NCI-H510A treated with DMSO at 0.1 percent for 48 hours (cell line): ENCODE results near the gene ARPP21.

ENCODE experiments used
- DNase-seq: peaks from one replicate; lab custom pipeline; 2025; lab: John Stamatoyannopoulos, UW

The ARPP21 gene

DNA sequence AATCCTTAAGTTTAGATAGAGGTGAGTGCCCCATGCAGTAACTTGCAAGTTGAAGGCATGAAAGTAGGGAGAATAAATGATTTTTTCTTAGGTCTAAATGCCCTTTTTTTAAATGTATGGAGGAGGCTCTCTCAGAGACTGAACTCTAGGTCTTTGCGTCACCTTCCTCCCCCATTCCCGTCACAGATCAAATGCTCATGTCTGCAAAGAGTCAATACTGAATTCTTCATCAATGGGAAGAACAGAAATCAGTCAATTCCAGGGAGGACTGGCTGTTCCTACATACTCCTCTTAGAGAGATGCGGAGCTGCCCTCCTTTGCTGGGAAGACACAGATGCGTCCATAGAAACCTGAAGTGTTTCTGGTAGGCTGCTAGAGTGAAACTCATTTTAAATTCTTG lies 98.2 kb downstream of the ARPP21 start:
- no peak for DNase-seq

DNA sequence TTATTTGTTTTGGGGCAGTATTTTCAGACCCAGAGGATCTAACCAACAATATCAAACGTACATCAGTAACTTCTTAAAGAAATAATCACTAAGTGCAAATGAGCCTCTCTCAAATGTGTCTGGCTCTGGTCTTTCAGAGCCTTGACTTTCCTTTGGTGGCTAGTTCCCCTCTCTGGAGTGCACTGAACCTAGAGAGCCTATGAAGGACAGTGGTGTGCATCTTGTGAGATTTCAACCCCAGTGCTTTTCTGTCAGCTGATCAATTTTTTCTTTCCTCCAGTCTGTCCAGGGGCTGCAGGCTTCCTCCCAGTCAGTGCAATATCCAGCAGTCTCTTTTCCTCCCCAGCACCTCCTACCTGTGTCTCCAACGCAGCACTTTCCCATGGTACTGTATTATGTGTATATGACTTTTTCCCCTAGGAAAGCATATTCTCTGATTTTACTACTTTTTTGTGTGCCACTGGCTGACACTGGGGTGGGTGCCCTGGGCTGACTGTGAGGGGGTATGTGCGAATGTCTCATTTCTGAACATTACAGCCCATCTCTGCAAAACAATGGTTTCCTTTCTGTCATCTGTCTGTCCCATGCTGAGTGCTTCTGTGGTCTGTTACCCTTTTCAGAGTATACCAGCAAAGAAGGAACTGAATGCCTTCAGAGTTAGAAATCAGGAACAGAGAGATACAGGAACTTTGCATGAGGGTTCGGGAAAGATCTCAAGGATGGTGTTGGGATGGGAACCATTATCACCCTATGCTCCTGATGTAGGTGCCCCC lies 98.8 kb downstream of the ARPP21 start:
- no peak for DNase-seq

DNA sequence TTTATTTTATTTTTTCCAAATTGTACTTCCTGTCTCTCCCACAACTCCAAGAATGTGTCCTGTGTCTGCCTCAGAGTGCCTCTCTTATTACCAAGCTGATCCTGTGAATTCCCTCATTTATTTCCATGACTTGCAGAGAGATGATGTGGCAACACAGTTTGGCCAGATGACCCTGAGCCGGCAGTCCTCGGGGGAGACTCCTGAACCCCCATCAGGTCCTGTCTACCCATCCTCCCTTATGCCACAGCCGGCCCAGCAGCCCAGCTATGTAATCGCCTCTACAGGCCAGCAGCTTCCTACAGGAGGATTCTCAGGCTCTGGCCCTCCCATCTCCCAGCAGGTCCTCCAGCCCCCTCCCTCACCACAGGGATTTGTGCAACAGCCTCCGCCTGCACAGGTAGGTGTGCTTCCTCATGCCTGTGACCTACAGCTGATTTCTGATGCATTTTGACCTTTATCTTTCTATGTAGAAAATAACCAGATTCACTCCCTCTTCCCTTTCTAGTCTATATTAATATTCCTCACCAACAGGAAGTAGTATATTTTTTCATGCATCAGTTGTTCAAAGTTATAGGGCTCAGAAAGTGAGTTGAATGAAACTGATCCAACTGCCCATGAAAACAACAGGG lies 100.0 kb downstream of the ARPP21 start:
- no peak for DNase-seq

DNA sequence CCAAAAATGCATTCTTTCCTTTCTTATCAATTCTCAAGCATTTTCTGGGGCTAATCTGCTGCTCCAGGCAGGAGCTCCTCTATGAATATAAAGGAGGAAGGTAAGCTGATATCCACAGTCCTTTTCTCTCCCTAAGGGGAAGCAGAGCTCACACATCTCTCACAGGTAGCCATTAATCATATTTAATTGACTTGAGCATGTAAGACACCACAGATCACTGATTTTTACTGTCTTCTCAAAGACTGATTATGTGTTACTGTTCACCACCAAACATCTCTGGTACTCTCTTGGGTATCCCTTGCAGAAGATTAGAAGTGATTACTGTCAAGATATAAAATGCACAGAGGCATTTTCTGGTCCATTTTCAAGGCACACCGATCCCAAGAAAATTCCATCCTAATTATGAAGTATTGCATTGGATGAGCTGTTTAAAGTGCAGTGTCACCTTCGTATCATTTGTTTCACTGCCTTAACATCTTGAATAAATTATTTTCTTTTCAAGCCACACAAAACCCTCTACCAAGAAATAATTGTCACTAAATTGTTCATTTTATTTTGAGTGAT lies 100.7 kb downstream of the ARPP21 start:
- peak; percentile 5 for DNase-seq

DNA sequence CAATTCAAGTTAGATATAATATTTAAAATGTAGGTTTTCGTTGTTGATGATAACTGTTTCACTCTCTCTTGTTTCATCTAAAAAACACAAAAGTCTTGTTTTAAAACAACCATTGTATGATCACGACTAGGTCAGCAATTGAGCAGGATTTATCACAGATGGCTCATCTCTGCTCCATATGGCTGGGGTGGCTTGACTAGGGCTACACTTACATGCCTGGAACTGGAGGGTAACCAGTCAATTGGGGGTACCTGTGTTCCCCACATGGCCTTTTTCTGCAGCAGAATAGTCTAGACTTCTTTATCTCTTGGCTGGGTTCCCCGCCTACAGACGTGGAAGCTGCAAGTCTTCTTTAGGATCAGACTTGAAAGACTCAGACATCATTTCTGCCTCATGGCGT lies 103.9 kb downstream of the ARPP21 start:
- DNase-seq = no peak

DNA sequence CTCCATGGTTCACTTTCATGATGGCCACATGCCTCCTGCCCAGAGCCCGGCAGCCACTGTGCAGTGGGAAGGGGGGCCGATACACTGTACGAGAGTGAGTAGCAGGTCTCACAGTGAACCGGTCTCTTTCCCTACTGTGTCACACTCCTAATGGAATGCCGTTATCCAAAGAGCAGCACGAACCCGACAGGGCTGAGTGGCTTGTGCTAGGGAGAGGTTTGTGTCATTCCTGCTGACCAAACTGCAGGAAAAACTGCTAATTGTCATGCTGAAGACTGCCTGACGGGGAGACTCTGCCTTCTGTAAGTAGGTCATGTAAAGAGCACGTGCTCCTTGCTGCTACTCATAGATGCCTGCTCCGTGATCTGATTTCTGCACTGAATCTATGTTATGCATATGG lies 105.1 kb downstream of the ARPP21 start:
- DNase-seq = no peak

DNA sequence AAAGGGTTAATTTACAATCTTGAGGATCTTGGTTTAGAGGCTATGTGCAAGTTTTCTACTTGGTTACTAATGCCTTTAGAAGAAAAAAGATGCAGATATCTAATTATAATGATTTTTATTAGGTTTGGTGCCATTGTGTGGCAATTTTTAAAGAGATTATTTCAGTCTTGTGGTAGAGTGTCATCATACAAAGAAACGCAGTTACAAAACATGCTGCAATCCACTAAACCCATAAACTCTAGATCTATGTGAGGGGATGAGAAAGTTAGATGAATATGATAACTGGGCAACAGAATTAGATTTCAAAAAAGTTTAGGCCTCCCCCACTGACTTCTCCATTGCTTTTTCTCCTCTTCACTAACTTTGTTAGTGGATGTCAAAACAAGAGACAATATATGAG lies 106.0 kb downstream of the ARPP21 start:
- DNase-seq = no peak

DNA sequence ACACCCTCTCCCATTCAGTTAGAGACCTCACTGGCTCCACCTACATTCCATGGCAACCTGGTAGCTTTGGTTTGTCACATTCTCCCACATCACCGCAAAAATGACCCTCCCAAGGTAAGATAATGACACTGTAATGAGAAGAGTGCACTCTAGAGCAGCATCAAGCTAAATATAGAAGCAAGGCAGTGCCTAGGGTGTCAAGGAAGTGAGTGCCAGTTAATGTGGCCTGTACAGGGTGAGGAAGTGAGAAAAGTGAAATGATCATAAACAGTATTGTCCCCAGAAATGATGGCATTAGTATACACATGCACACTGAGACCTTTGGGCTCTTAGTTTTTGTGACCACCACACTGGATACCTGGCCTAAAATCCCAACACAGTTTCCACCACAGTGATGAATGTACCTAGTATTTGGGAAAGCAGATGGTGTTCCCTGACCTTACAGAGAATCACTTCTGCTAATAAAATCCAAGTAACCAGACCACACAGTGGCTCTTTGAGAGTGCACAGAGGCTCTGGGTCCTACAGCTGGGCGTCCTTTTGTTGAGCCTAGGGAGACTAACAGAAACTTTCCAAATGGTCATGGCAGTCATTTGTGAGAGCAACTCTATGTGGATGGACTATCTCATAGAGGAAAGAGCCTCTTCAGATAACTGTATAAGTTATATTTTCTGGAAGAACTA lies 106.6 kb downstream of the ARPP21 start:
- DNase-seq = no peak

DNA sequence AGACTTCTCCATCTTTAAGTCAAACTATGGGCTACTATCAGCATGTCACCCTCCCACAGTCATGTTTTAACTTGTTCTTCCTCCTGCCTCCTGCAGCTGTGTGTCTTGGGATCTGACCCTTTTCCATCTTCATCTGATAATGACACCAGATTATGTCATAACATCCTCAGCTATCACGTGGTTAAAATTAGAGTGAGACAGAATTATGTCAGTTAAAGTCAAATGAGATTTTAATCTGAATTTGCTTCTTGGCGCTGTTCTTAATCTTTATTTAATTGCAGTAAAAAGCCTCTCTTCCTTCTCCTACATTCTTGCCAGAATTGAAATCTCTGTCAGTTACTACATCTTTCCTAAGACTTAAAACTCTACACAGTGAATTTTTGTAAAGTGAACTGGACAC lies 107.2 kb downstream of the ARPP21 start:
- DNase-seq = no peak

DNA sequence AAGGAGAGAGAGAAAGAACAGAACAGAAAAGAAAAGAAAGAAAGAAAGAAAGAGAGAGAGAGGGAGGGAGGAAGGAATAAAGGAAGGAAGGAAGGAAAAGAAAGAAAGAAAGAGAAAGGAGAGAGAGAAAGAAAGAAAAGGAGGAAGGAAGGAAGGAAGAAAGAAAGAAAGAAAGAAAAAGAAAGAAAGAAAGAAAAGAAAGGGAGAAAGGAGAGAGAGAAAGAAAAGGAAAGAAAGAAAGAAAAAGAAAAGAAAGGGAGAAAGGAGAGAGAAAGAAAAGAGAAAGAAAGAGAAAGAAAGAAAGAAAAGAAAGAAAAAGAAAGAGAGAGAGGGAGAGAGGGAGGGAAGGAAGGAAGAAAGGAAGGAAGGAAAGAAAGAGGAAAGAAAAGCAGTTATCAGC lies 108.8 kb downstream of the ARPP21 start:
- DNase-seq = no peak

DNA sequence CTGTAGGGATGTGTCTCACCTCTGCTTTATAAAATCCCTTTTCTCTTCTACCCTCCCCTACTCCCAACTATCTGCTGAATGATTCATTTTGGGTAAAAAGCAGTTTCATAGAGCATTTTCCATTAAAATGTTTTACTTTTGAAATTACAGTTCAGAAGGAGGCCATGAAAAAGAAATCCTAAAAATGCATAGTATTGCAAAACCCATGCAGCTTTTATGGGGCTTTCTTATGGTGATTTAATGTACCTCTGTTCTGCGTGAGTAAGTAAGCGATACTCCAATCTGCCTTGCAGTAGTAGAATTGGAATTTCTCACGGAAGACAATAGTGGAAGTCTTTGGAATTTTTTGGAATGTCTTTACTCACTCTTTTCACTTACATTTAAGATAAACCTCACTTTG lies 111.9 kb downstream of the ARPP21 start:
- no peak for DNase-seq

DNA sequence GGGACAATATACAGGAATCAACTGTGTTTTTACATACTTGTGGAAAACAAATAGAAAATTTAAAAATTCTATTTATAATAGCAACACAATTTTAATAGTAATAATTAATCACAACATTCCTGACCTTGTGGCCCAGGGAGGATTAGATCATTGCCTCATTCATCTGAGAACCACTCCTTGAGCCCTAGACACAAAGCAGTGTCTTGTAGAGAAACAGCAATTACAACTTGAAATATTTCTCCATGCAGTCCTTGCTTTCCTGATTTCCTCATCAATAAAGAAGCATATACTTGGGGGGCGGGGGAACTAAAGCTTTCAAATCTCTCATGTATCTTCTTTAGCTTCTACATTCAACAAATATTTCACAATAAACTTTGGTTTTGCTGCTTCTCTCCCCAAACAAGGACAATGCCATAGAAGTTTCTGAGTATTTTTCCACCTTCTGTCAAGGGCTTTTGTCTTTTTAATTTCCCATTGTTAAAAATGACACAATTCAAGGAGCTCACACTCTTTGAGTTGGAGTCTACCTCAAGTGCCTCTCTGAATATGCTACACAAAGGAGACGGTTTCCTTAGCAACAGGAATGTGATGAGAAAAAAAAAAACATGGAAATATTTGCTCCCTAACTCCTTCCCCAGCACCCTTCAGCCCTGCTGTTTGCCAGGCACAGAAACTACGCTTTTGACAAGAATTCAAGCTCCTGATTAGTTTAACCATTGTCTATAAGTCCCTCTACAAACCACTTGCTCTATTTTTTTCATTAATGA lies 118.8 kb downstream of the ARPP21 start:
- no peak for DNase-seq

DNA sequence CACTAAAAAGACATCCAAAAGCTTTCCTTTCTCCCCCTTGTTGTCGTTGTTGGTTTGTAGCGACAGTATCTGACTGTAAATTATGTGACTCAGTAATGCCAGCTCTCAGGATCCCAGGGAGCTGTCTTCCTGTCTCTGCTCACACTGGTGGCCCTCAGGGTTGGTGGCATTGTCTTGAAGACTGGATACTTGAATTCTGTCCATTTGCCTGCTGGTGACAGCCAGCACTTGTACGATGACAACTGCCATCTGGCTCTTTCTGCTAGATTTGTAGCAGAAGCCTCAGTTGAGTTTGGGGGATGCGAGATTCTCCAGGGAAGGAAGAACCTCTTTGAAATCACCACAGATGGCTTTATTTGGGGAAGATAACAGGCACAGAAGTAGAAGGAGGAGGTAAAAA lies 120.8 kb downstream of the ARPP21 start:
- no peak for DNase-seq

DNA sequence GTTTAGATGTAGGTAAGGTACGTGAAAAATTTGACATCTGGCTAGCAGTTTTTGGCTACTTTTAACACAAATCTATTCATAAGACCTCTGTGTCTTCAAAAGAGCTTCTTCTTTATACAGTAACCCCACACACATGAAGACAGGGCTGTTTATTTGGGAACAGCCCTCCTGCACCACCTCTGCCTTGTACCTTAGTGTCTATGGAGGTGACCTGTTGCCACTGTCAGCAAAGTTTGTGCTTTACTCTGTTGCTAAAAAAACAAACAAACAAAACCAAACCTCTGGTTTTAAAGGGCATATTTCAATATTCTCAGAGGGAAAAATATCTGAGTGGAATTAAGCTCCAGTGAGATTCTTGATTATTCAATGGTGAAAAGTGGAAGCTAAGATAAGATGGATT lies 122.0 kb downstream of the ARPP21 start:
- DNase-seq = no peak

DNA sequence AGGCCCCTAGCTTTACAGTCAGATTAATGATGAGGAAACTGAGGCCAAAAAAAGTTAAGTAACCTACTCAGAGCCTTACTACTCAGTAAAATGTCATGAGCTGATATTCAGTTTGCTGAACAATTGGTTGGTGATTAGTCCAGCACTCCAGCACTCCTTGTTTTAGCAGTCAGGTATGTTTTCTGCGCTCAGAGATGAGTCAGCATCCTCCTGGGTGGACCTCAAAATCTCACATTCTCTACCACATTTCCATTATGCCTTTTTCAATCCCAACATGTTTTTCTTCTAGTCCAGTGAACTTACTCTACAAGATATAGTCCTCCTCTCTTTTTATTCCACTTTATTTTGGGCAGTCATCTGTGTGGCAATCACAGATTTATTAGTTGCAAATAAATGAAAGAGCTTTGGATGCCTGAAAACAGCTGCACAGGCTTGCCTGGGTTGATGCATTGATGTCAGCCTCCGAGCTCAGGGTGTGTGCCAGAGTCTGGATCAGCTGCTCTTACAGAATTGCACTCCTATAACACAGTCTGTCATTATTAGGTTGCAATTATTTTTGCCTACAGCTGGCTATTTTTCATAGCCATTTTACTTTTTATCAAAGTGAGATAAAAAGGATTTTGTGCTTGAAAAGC lies 133.2 kb downstream of the ARPP21 start:
- no peak for DNase-seq

DNA sequence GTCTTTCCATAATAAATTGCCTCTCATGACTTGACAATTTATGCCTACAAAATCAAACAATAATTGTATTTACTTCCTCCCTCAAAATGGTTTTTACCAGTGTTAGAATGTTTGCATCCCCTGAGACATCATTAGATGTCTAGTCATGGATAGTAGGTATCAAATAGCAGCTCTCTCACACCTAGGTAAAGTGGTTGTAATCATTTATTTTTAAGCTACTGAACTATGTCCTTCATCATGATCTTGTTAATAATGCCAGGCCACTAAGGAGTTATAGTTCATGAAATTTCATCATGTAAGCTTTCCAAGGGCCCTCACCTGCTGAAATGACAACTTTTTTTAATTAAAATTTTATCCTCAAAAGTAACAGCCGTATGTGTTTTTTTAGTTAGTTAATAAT lies 134.1 kb downstream of the ARPP21 start:
- DNase-seq = no peak

DNA sequence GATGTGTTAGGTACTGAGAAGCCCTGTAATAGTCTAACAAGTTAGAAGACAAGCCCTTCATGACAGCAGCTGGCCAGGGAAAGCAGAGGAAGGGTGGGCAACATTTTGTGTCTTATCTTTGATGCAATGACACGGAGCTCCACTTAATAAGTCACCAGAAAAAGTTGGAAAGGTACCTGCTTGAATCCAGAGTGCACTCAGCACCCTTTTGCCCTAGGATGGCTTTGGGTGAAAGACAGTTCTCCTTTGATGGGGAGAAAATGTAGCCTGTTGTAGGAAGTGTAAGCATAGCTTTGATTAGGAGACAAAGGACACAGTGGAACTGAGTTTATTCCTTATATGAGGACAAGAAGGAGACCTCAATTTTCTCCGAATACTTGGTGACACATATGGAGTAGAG lies 137.0 kb downstream of the ARPP21 start:
- no peak for DNase-seq

DNA sequence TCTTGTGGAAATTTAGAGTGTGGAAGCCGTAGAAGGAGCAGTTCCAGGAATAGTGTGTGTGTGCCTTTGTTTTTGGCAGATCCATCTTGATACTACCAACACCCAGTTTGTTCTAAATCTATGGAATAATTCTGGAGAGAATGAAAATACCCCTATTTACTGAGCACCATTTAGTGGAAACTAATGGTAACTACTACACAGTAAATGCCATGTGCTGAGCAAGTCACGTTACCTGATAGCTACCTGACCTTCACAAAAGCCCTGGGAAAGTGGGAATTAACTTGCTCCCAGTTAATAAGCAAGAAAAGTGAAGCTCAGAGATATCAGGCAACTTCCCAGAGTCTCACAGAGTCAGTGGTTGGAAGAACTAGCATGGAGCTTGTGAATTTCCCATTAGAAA lies 137.7 kb downstream of the ARPP21 start:
- no peak for DNase-seq

DNA sequence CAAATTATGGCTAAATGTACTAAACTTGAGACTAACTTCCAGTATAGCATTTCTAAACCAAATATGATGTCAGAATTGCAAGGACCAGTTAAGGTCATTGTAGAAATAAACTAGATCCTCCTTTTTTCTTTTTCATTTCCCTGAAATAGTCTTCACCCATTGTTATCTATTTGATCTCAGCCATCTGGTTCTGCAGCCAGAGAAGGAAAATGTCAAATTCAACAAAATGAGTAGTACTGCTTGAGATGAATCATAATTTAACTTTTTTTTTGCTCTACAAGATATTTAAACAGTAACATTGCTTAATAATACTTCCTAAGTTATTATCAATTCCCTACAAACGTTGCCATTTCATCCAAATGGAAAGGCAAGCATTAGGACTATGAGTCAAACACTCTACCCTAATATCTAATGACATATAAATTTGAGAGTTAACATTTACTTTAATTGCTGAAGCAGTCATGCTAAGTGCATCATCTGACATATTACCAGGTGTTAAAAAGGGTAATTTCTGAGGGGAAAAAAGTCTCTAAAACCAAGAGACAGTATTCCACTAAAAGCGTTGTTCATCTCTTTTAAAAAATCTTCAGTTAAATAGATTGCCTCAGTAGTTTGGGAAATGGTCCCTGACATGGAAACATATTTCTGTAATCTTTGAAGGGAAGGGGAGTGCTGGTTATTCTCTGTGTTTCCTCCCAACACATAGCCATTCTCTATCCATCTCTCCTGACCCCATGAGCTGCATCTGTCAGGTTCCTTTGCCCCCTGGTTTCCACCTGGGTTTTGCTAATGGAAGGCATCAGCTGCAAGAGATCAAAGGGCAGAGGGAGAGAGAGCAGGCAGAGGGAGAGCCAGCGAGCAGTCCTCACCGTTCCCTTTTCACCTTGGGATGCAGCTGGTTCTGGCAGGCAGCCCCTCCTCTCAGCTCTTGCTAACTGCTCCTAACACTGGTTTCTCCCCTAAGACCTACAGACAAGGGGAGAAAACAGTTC lies 138.5 kb downstream of the ARPP21 start:
- DNase-seq = no peak

DNA sequence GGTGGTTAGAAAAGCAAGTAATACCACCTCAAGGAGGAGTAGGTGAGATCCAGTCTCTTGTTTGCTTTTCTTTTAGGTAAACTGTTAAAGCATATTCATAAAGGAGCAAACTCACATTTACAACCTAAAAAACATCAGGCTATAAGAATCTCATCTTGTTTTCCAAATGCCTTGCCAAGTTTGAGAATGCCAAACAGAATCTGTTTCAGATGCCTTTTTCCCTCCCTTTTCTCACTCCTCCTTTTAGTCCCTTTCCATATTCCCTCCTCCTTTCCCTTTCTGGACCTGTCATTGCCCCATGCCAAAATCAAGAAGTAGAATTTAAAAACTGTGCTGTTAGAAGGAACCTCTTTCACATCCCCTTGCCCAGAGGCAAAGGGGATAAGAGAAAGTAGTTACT lies 140.3 kb downstream of the ARPP21 start:
- DNase-seq = no peak

DNA sequence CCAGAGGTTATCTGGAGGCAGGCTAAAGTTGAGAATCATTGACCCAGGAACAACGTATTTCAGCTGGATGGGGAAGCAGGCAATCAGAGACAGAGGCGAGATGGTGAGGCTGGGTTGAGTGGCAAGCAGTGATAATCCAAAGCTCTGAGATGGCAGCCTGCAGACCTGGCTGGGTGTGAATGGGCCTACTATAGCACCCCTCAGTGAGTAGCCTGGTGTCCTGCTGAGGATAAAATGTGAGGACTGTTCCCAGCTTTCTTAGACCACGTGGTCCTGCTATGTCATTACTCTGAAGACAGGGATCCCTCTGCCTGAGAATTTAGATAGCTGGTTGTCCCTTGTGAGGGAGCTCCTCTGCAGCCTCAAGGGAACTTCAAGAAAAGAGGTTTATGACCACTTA lies 141.5 kb downstream of the ARPP21 start:
- DNase-seq = no peak
